ACHN (cell line): ENCODE results near the gene ABHD11.
"Not testable (repeated sequence)": the region's sequence is repeated elsewhere in the genome, so short reads cannot be mapped to it uniquely, and the experiment has no call there.

ENCODE experiments used
- DNase-seq: peaks from one replicate; pipeline ENCODE4 v3.0.0-alpha.2; 2015
- in situ Hi-C: cut with HindIII; loops from 2 replicates; pipeline ENCODE4 v1.10.0; 2017; ENCODE audit warnings: low sequenced_read_pairs, low pct_ligation_motif_present, low pct_unique_long_range_greater_than_20kb

Gene ABHD11, protein sequence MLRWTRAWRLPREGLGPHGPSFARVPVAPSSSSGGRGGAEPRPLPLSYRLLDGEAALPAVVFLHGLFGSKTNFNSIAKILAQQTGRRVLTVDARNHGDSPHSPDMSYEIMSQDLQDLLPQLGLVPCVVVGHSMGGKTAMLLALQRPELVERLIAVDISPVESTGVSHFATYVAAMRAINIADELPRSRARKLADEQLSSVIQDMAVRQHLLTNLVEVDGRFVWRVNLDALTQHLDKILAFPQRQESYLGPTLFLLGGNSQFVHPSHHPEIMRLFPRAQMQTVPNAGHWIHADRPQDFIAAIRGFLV

GRCh38 chr7:73738612-73739386 is at the start of gene ABHD11:
TSS of gene ABHD11 (minus strand) at chr7:73738802. CDS start at chr7:73738770, 32 bp downstream.
- in situ Hi-C loops: no loop called here
- DNase-seq: peak; percentile 99

DNA sequence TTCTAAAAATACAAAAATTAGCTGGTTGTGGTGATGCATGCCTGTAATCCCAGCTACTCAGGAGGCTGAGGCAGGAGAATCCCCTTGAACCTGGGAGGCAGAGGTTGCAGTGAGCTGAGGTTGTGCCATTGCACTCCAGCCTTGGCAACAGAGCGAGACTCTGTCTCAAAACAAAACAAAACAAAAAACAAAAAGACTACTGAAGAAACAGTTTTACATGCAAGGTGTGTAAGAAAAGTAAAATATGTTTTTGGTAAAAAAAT is 49.1 kb upstream of the ABHD11 start:
- in situ Hi-C loops, DNase-seq: not testable (repeated sequence)

DNA sequence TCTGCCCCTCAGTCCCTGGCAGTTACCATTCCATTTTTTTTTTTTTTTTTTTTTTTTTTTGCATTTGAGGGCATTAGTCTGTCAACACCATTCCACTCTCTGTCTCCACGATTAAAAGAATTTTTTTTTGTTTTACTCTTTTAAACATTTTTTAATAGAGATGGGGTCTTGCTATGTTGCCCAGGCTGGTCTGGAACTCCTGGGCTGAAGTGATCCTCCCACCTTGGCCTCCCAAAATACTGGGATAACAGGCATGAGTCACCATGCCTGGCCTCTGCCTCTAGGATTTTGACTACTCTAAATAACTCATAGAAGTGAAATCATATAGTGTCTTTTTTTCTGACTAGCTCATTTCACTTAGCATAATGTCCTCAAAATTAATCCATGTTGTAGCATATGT is 48.0 kb upstream of the ABHD11 start:
- in situ Hi-C loops: no loop called here
- no peak for DNase-seq

- in situ Hi-C loops: no loop called here
These were observed 40.9 kb upstream of the ABHD11 start for GRCh38 chr7:73779517-73779916.

GRCh38 chr7:73778801-73779389 is 40.3 kb upstream of the ABHD11 start:
- in situ Hi-C loops: no loop called here
- DNase-seq: no peak

More at GRCh38 chr7:73779517-73779916, 40.9 kb upstream of the ABHD11 start:
- no peak for DNase-seq

DNA sequence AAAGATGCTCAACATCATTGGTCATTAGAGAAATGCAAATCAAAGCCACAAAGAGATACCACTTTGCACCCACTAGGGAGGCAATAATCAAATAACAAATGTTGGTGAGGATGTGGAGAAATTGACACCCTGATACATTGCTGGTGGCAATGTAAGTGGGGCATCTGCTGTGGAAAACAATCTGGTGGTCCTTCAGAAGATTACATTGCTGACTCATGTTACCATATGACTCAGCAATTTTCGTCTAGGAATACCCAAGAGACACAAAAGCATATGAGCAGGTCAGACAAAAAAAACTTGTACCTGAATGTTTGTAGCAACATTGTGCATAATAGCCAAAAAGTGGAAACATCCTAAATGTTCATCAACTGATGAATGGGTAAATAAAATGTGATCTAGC is 36.3 kb upstream of the ABHD11 start:
- DNase-seq: no peak

DNA sequence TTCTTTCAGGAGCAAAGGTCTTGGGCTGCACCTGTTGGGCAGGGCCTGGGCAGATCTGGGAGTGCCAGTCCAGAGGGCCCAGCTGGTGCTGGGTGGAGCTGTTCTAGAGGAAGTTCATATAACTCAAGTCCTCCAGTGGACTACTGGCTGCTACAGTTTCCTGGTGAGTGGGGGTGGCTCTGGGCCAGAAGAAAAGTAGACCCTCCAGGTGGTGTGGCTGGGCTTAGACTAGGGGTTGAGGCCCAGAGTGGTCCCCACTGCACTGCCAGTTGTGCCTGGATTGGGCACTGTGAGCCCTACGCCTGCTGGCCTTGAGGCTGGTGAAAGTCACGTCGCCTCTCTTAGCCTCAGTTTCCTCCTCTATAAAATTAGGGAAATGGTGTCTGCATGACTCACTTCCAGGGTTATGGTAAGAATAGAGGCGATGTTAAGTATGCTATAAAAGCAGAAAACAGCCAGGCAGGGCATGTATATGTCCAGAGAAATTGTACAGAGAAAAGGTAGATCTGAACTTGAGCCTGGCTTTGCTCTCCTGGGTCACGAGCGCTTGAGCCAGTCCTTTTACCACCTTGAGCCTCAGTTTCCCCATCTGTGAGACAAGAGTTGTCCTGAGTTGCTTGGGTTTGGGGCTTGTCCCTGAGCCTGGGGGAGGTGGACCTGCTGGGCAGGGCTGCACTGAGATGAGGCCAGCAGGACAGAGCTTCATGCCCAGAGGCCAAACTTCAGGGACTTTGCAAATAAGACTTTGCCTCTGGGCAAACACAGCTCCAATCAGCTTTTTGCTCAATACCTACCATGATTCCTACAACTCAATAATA is 35.3 kb upstream of the ABHD11 start:
- in situ Hi-C loops: no loop called here
- no peak for DNase-seq

More for the DNA sequence above, 36.3 kb upstream of the ABHD11 start:
- in situ Hi-C loops: no loop called here

GRCh38 chr7:73770860-73771670 is 32.5 kb upstream of the ABHD11 start:
- DNase-seq: no peak
- in situ Hi-C loops: no loop called here

- in situ Hi-C loops: no loop called here
- peak; percentile 89 for DNase-seq
These were observed 31.6 kb upstream of the ABHD11 start, which contains the start of gene CLDN3 for GRCh38 chr7:73770002-73770859. TSS of gene CLDN3 (minus strand) at chr7:73770270. CDS start at chr7:73770049, 221 bp downstream.

GRCh38 chr7:73769481-73770001 is 30.9 kb upstream of the ABHD11 start:
- DNase-seq: no peak
- in situ Hi-C loops: no loop called here

GRCh38 chr7:73768641-73769480 is 30.3 kb upstream of the ABHD11 start:
- DNase-seq: no peak
- in situ Hi-C loops: no loop called here

DNA sequence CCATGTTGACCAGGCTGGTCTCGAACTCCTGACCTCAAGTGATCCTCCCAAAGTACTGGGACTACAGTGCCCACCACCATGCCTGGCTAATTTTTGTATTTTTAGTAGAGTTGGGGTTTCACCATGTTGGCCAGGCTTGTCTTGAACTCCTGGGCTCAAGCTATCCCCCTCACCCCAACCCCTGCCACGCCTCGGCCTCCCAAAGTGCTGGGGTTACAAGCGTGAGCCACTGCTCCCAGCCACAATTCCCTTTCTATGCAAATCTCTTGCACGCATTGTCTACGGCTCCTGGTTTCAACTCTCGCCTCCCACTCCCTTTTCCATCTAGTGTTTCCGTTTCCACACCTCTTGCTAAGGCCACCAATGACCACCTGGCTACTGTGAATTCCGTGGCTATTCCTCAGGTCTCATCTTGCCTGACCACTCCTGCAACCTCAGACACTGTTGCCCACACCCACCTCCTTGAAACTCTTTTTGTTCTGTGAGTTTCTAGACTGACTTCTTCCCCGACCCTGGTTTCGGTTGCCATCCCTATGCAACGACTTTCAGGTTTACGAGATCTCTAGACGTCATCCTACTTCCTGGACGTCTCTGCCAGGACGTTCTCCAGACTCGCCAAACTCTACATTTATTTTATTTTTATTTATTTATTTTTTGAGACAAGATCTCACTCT is 28.1 kb upstream of the ABHD11 start:
- in situ Hi-C loops: no loop called here
- DNase-seq: no peak

- in situ Hi-C loops: no loop called here
- no peak for DNase-seq
These were observed 24.0 kb upstream of the ABHD11 start for GRCh38 chr7:73762659-73762999.

GRCh38 chr7:73761854-73762658 is 23.5 kb upstream of the ABHD11 start:
- no peak for DNase-seq
- in situ Hi-C loops: no loop called here

DNA sequence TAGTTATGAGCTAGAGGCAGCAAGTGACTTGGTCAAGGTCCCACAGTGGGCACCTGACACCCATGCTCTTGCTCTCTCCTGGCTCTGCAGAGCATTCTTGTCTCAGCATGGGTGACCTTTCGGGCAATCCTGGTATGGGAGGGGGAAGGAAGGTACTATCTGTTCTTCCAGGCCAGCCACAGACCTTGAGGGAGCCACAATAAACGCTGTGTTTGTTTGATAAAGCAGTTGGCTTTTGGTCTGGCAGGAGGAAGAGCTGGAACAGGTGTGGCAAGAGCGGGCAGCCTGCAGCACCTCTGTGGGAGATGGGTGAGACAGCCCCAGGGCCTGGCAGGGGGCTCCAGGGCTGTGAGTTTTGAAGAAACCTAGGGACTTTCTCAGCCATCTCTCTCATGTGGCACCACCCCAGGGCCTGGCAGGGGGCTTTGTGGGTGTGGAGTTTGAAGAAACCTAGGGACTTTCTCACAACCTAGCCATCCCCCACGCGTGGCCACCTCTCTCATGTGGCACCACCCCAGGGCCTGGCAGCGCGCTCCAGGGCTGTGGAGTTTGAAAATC is 20.1 kb upstream of the ABHD11 start:
- in situ Hi-C loops: no loop called here
- no peak for DNase-seq
